IMR-90 (cell line): ENCODE results near the gene ZNF19. TPM values are rescaled to one million over a fixed set of nuclear protein-coding genes. Genes with fewer than 3 reads are reported as not detected.

ENCODE experiments used
- ATAC-seq: fragments of 200-7000 bp; cut with Tn5 transposase; 2 replicates; pipeline ENCODE4 v1.9.1; 2020; ENCODE audit warnings: low read depth, mild to moderate bottlenecking, moderate library complexity
- BruUV-seq: library from RNA; stranded (reverse); fragments of 400-500 nt; replicated peaks from 2 replicates; lab custom pipeline; 2021; lab: Mats Ljungman, UMichigan
- CTCF ChIA-PET: fragments of 300-600 bp; formaldehyde crosslinking; extraction: SDS; loops from one replicate; lab custom pipeline; 2021; ENCODE audit warnings: antibody characterized with exemption; lab: Yijun Ruan, JAX
- POLR2A ChIA-PET: fragments of 300-600 bp; sonication (Branson Sonifier 250); formaldehyde crosslinking; loops from one replicate; lab custom pipeline; 2022; ENCODE audit warnings: antibody characterized with exemption; ENCODE audit not compliant: unreplicated experiment; lab: Charles Lee
- DNase-seq: peaks from one replicate; pipeline ENCODE4 v3.0.0; 2013
- H2AFZ ChIP-seq: replicated peaks from 2 replicates; pipeline ENCODE3; 2013; ENCODE audit warnings: low read length, mild to moderate bottlenecking; ENCODE audit not compliant: poor library complexity
- H2AK5ac ChIP-seq: 2 replicates; pipeline ENCODE4 v1.6.1; 2013; ENCODE audit warnings: low read depth, low read length, inconsistent platforms
- H2AK9ac ChIP-seq: replicated peaks from 2 replicates; pipeline ENCODE3; 2013; ENCODE audit warnings: mild to moderate bottlenecking, low read depth, low read length, moderate library complexity; ENCODE audit not compliant: poor library complexity
- H2BK120ac ChIP-seq: 2 replicates; pipeline ENCODE4 v1.6.1; 2013; ENCODE audit warnings: low read depth, low read length, inconsistent platforms
- H2BK15ac ChIP-seq: 3 replicates; pipeline ENCODE4 v1.6.1; 2013; ENCODE audit warnings: low read depth, low read length, inconsistent platforms
- H2BK20ac ChIP-seq: 2 replicates; pipeline ENCODE4 v1.6.1; 2013; ENCODE audit warnings: low read depth, mild to moderate bottlenecking, inconsistent platforms, low read length, moderate library complexity
- H2BK5ac ChIP-seq: 2 replicates; pipeline ENCODE4 v1.6.1; 2013; ENCODE audit warnings: mild to moderate bottlenecking, low read depth, low read length, inconsistent platforms; ENCODE audit not compliant: poor library complexity, severe bottlenecking
- H3K14ac ChIP-seq: replicated peaks from 2 replicates; pipeline ENCODE4 v1.6.1; 2013; ENCODE audit warnings: low read depth, low read length, inconsistent platforms
- H3K18ac ChIP-seq: 2 replicates; pipeline ENCODE4 v1.6.1; 2013; ENCODE audit warnings: low read depth, low read length, control low read depth
- H3K23ac ChIP-seq: 2 replicates; pipeline ENCODE4 v1.6.1; 2013; ENCODE audit warnings: low read depth, low read length, inconsistent platforms
- H3K27ac ChIP-seq: 2 replicates; pipeline ENCODE4 v1.5.1; 2013; ENCODE audit warnings: mild to moderate bottlenecking, control low read depth, low read length; ENCODE audit not compliant: insufficient read depth
- H3K27me3 ChIP-seq: 2 replicates; pipeline ENCODE4 v1.6.1; 2013; ENCODE audit warnings: low read length; ENCODE audit not compliant: control insufficient read depth, insufficient read depth
- H3K36me3 ChIP-seq: 2 replicates; pipeline ENCODE4 v1.6.1; 2013; ENCODE audit warnings: low read length, mixed read lengths; ENCODE audit not compliant: control insufficient read depth, insufficient read depth
- H3K4ac ChIP-seq: 2 replicates; pipeline ENCODE4 v1.6.1; 2013; ENCODE audit warnings: low read depth, low read length, inconsistent platforms
- H3K4me1 ChIP-seq: 2 replicates; pipeline ENCODE4 v1.6.1; 2013; ENCODE audit warnings: low read length, mixed read lengths; ENCODE audit not compliant: control insufficient read depth, insufficient read depth
- H3K4me2 ChIP-seq: 2 replicates; pipeline ENCODE4 v1.6.1; 2013; ENCODE audit warnings: low read depth, mild to moderate bottlenecking, control low read depth, low read length, moderate library complexity
- H3K4me3 ChIP-seq: 2 replicates; pipeline ENCODE4 v1.5.1; 2013; ENCODE audit warnings: low read depth, mild to moderate bottlenecking, control low read depth, low read length, moderate library complexity; ENCODE audit not compliant: insufficient read depth
- H3K56ac ChIP-seq: 2 replicates; pipeline ENCODE4 v1.6.1; 2013; ENCODE audit warnings: low read length, inconsistent platforms; ENCODE audit not compliant: insufficient read depth; ENCODE audit errors: extremely low read depth
- H3K79me1 ChIP-seq, 2 experiments: 2 replicates each; pipeline ENCODE4 v1.6.1; 2013; ENCODE audit warnings: low read length in 2 of 2, inconsistent platforms in 1 of 2, low read depth in 1 of 2
- H3K9ac ChIP-seq: 2 replicates; pipeline ENCODE4 v1.6.1; 2013; ENCODE audit warnings: low read depth, low read length, control low read depth
- H3K9me1 ChIP-seq: 2 replicates; pipeline ENCODE4 v1.6.1; 2013; ENCODE audit warnings: low read length, inconsistent platforms; ENCODE audit not compliant: insufficient read depth
- H3K9me3 ChIP-seq: 2 replicates; pipeline ENCODE4 v1.6.1; 2013; ENCODE audit warnings: low read length; ENCODE audit not compliant: control insufficient read depth, insufficient read depth
- H4K20me1 ChIP-seq: 2 replicates; pipeline ENCODE4 v1.6.1; 2013; ENCODE audit warnings: low read length, inconsistent platforms; ENCODE audit not compliant: insufficient read depth
- H4K5ac ChIP-seq: 2 replicates; pipeline ENCODE4 v1.6.1; 2013; ENCODE audit warnings: mild to moderate bottlenecking, low read depth, low read length, control low read depth
- H4K8ac ChIP-seq, 2 experiments: 2 replicates each; pipeline ENCODE4 v1.6.1; 2013; ENCODE audit warnings: low read depth in 2 of 2, low read length in 2 of 2, control low read depth in 1 of 2, inconsistent platforms in 1 of 2
- H4K91ac ChIP-seq: 2 replicates; pipeline ENCODE4 v1.6.1; 2013; ENCODE audit warnings: low read depth, low read length, inconsistent platforms; ENCODE audit not compliant: insufficient read depth
- BHLHE40 ChIP-seq: fragments of 150-350 bp; IDR thresholded peaks from 2 replicates; pipeline ENCODE4 v1.6.1; 2016; ENCODE audit warnings: mild to moderate bottlenecking, low read depth, low read length
- CEBPB ChIP-seq: IDR thresholded peaks from 2 replicates; pipeline ENCODE4 v1.6.1; 2012; ENCODE audit warnings: low read depth, low read length, improper control_type of control experiment
- CHD1 ChIP-seq: IDR thresholded peaks from 2 replicates; pipeline ENCODE4 v1.6.1; 2012; ENCODE audit warnings: low read depth, low read length, improper control_type of control experiment
- CTCF ChIP-seq: conservative IDR thresholded peaks from 2 replicates; pipeline ENCODE4 v1.5.1; 2012; ENCODE audit warnings: mild to moderate bottlenecking, low read depth, low read length, improper control_type of control experiment
- FOS ChIP-seq: fragments of 150-350 bp; IDR thresholded peaks from 2 replicates; pipeline ENCODE4 v1.6.1; 2016; ENCODE audit warnings: low read depth, low read length
- MAFK ChIP-seq: IDR thresholded peaks from 2 replicates; pipeline ENCODE4 v1.6.1; 2012; ENCODE audit warnings: low read depth, low read length, improper control_type of control experiment
- MAZ ChIP-seq: IDR thresholded peaks from 2 replicates; pipeline ENCODE4 v1.6.1; 2012; ENCODE audit warnings: low read depth, mild to moderate bottlenecking, low read length, improper control_type of control experiment, moderate library complexity, borderline replicate concordance
- MXI1 ChIP-seq: IDR thresholded peaks from 2 replicates; pipeline ENCODE4 v1.6.1; 2012; ENCODE audit warnings: low read depth, mild to moderate bottlenecking, low read length, moderate library complexity, borderline replicate concordance
- NFE2L2 ChIP-seq: fragments of 150-350 bp; IDR thresholded peaks from 2 replicates; pipeline ENCODE4 v1.6.1; 2016; ENCODE audit warnings: low read depth, mild to moderate bottlenecking, low read length
- RAD21 ChIP-seq: IDR thresholded peaks from 2 replicates; pipeline ENCODE4 v1.6.1; 2012; ENCODE audit warnings: low read length, improper control_type of control experiment
- RCOR1 ChIP-seq: IDR thresholded peaks from 2 replicates; pipeline ENCODE4 v1.6.1; 2012; ENCODE audit warnings: mild to moderate bottlenecking, low read length, improper control_type of control experiment; ENCODE audit not compliant: insufficient replicate concordance
- RFX5 ChIP-seq: IDR thresholded peaks from 2 replicates; pipeline ENCODE4 v1.8.0; 2012; ENCODE audit warnings: low read depth, mild to moderate bottlenecking, low read length, moderate library complexity
- SMC3 ChIP-seq: fragments of 150-350 bp; IDR thresholded peaks from 2 replicates; pipeline ENCODE4 v1.6.1; 2016; ENCODE audit warnings: low read depth, mild to moderate bottlenecking, antibody characterized with exemption, low read length, moderate library complexity
- WGBS, 2 experiments: methylation state at CpG; one replicate each; pipeline versions ENCODE4 v1.1.5 to v1.1.7; 2013; ENCODE audit warnings: missing lambda C conversion rate in 2 of 2; ENCODE audit not compliant: insufficient read length in 1 of 2; ENCODE audit errors: extremely low coverage in 2 of 2; 5-methylcytosine and 5-hydroxymethylcytosine counted together
- dilution Hi-C: fragments of 300-500 bp; cut with HindIII; formaldehyde crosslinking; loops from one replicate; pipeline ENCODE4 v1.14.3; 2018; ENCODE audit warnings: low sequenced_read_pairs; ENCODE audit not compliant: unreplicated experiment
- in situ Hi-C: fragments of 300-500 bp; cut with MboI; formaldehyde crosslinking; loops from 3 replicates; pipeline ENCODE4 v1.14.3; 2019; ENCODE audit warnings: low sequenced_read_pairs, inconsistent platforms, mixed read lengths
- intact Hi-C: fragments of 100-400 bp; cut with micrococcal nuclease; formaldehyde crosslinking; loops from 2 replicates; pipeline ENCODE4 v1.10.0; 2022
- polyA plus RNA-seq, 3 experiments: library from polyadenylated mRNA; depleted of rRNA; stranded (reverse); fragments of >200 nt; gene quantifications; 2 replicates each; pipeline ENCODE4 v1.2.3, GENCODE V29; 2012; ENCODE audit warnings: low replicate concordance in 1 of 3
- total RNA-seq: library from RNA; depleted of rRNA; stranded (reverse); fragments of >200 nt; gene quantifications from 2 replicates; pipeline ENCODE4 v1.2.3, GENCODE V29; 2012
- TF ChIP-seq, protein P1 (sequence below): fragments of 150-350 bp; IDR thresholded peaks from 2 replicates; pipeline ENCODE4 v1.6.1; 2016; ENCODE audit warnings: low read depth, mild to moderate bottlenecking, low read length, moderate library complexity, borderline replicate concordance

The ZNF19 gene
- total and polyA plus RNA-seq, 2 of the 4 experiments (the other 2 are of a cell fraction): 0.89 to 2.9 TPM

DNA sequence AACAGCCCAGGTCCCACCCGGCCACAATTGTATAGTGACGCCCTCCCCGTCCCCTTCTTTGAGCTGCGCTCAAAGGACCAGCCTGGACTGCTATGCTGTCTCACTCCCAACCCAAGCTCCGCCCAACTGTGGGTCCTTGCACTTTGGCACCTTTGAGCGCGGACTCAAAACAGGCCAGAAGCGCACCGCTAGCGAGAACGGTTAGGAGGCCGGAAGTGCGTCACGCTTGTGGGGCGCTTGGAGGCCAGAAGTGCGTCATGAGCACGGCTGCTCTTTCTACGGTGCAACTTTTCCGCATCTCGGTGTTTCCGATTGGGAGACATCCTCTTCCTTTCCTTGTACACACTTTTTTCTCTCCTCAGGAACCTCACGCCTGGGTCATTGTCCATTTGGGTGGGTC lies at the start of gene ZNF19 (continued):
- no peak for TF ChIP-seq SMC3

GRCh38 chr16:71537643-71538042 lies 48.5 kb upstream of the ZNF19 start:
- Histone ChIP-seq H2AK5ac (no peak overlapping the region), H3K4me2 (no peak overlapping the region), H4K5ac (no peak overlapping the region), H3K9me3 (no peaks in the 10 kb centered on the region), H3K79me1 (no peaks in the 10 kb centered on the region), H3K23ac (no peak overlapping the region), H2BK20ac (no peak overlapping the region), H3K9me1 (no peaks in the 10 kb centered on the region), H4K20me1 (no peaks in the 10 kb centered on the region), H3K27ac (no peak overlapping the region), H2BK5ac (no peak overlapping the region), H3K36me3 (no peaks in the 10 kb centered on the region), H3K56ac (no peak overlapping the region), H2AFZ (peak overlapping the region; percentile 46), H3K4me3 (no peak overlapping the region), H2AK9ac (no peak overlapping the region), H3K18ac (no peak overlapping the region), H2BK15ac (no peak overlapping the region), H3K9ac (no peak overlapping the region), H3K27me3 (no peaks in the 10 kb centered on the region), H2BK120ac (no peak overlapping the region), H4K8ac (no peak overlapping the region), H3K14ac (no peak overlapping the region), H4K91ac (no peak overlapping the region), H3K4ac (no peak overlapping the region), H3K4me1 (no peaks in the 10 kb centered on the region)
- intact Hi-C loops (loop anchor here (1.0 kb wide), 1 partner anchor 125 kb away; no protein-coding TSS in a partner anchor), dilution Hi-C loops (no loop called here), in situ Hi-C loops (no loop called here)
- TF ChIP-seq MAZ (no peak), CTCF (peak; percentile 49), RAD21 (peak; percentile 50), CEBPB (no peak), RCOR1 (no peak), BHLHE40 (no peak), FOS (no peak), RFX5 (no peak), CHD1 (no peak), MXI1 (no peak), NFE2L2 (no peak), MAFK (no peak), SMC3 (peak; percentile 32; the same call in 1 of the 2 replicates)
- TF ChIP-seq, protein P1, sequence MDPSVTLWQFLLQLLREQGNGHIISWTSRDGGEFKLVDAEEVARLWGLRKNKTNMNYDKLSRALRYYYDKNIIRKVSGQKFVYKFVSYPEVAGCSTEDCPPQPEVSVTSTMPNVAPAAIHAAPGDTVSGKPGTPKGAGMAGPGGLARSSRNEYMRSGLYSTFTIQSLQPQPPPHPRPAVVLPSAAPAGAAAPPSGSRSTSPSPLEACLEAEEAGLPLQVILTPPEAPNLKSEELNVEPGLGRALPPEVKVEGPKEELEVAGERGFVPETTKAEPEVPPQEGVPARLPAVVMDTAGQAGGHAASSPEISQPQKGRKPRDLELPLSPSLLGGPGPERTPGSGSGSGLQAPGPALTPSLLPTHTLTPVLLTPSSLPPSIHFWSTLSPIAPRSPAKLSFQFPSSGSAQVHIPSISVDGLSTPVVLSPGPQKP: no peak
- WGBS, 2 experiments: 26% methylated on average over 3 of the region's 6 CpGs; no CpG with 5 or more reads in 1 of the 2 experiments
- BruUV-seq: no TSS peak
- ChIA-PET CTCF (interaction anchor here (1.0 kb wide), 1 partner anchor 74 kb away, joined by 3 read pairs; no protein-coding TSS in a partner anchor), POLR2A (no interaction called here)
- DNase-seq (peak; percentile 41), ATAC-seq (peak; percentile 87)
